HepG2 (cell line): ENCODE measurements around the gene ATG4B. TPM values are rescaled to one million over a fixed set of nuclear protein-coding genes. Genes with fewer than 3 reads are reported as not detected.

ENCODE experiments used
- HBP1 ChIP-seq: IDR thresholded peaks from 2 replicates; pipeline ENCODE4 v1.6.1; 2016; ENCODE audit warnings: low read depth, control low read depth
- IKZF4 ChIP-seq: sonication (generic); formaldehyde crosslinking; IDR thresholded peaks from 2 replicates; pipeline ENCODE4 v1.5.1; 2020; ENCODE audit warnings: borderline replicate concordance, mild to moderate bottlenecking, low read depth, missing genetic modification reagents; ENCODE audit errors: not compliant biosample characterization
- RFX3 ChIP-seq: IDR thresholded peaks from 2 replicates; pipeline ENCODE4 v1.6.1; 2016; ENCODE audit warnings: missing biosample characterization, missing genetic modification reagents
- TARDBP ChIP-seq: sonication (generic); formaldehyde crosslinking; IDR thresholded peaks from 2 replicates; pipeline ENCODE4 v1.8.0; 2022; ENCODE audit warnings: mild to moderate bottlenecking, missing genetic modification reagents
- THRA ChIP-seq: sonication (generic); formaldehyde crosslinking; IDR thresholded peaks from 2 replicates; pipeline ENCODE4 v1.4.0; 2020; ENCODE audit warnings: missing genetic modification reagents, borderline replicate concordance
- TRIM24 ChIP-seq: sonication (generic); formaldehyde crosslinking; IDR thresholded peaks from 2 replicates; pipeline ENCODE4 v1.8.0; 2022; ENCODE audit warnings: mild to moderate bottlenecking, missing genetic modification reagents
- YY1 ChIP-seq: IDR thresholded peaks from 2 replicates; pipeline ENCODE4 v1.6.1; 2011; ENCODE audit warnings: low read length, low read depth, moderate library complexity, mild to moderate bottlenecking; ENCODE audit not compliant: insufficient read depth, insufficient replicate concordance
- ZBTB44 ChIP-seq: sonication (generic); formaldehyde crosslinking; IDR thresholded peaks from 2 replicates; pipeline ENCODE4 v1.4.0; 2020; ENCODE audit warnings: missing genetic modification reagents
- ZIK1 ChIP-seq: sonication (generic); formaldehyde crosslinking; IDR thresholded peaks from 2 replicates; pipeline ENCODE4 v1.5.0; 2020; ENCODE audit warnings: mild to moderate bottlenecking, low read depth, missing genetic modification reagents, borderline replicate concordance
- ZNF318 ChIP-seq: sonication (generic); formaldehyde crosslinking; IDR thresholded peaks from 2 replicates; pipeline ENCODE4 v1.4.0; 2020; ENCODE audit warnings: mild to moderate bottlenecking, missing genetic modification reagents
- ZNF362 ChIP-seq: sonication (generic); formaldehyde crosslinking; IDR thresholded peaks from 2 replicates; pipeline ENCODE4 v1.4.0; 2020; ENCODE audit warnings: missing genetic modification reagents, mild to moderate bottlenecking, borderline replicate concordance
- ZNF460 ChIP-seq: sonication (generic); formaldehyde crosslinking; IDR thresholded peaks from 2 replicates; pipeline ENCODE4 v1.5.1; 2020; ENCODE audit warnings: missing genetic modification reagents, mild to moderate bottlenecking, borderline replicate concordance
- ZNF562 ChIP-seq: sonication (generic); formaldehyde crosslinking; IDR thresholded peaks from 2 replicates; pipeline ENCODE4 v1.8.0; 2022; ENCODE audit warnings: missing genetic modification reagents, borderline replicate concordance
- polyA plus RNA-seq, 8 experiments: library from polyadenylated mRNA; depleted of rRNA in 3 of 8; stranded (reverse) in 7 of 8; unstranded in 1 of 8; fragments of >200 nt; fragmentation: Illumina TruSeq in 4 of 8; extraction: Trizol in 4 of 8; gene quantifications; 2 replicates each; pipeline versions ENCODE4 v1.2.1 to v1.2.3, GENCODE V29; 2011 to 2016; ENCODE audit warnings: low read depth in 4 of 8, missing spikeins in 1 of 8, mixed read lengths in 1 of 8; ENCODE audit not compliant: insufficient read depth in 1 of 8
- total RNA-seq, 5 experiments: library from RNA; depleted of rRNA; stranded (reverse); fragments of >200 nt; fragmentation: Illumina TruSeq; extraction: Trizol; gene quantifications; 2 replicates each; pipeline ENCODE4 v1.2.3, GENCODE V29; 2016; ENCODE audit warnings: low read depth in 1 of 5

The ATG4B gene
- total and polyA plus RNA-seq, 2 of the 13 experiments (the other 11 are each of a cell fraction or from before 2014, with no cell fraction given) = 95.5 to 239 TPM

GRCh38 chr2:241686650-241687425, 49.3 kb downstream of the ATG4B start, which contains the start of gene DTYMK (continued):
- TF ChIP-seq THRA = peak; percentile 82; the same call in 1 of the 2 replicates
- peak; percentile 97 for TF ChIP-seq ZIK1
- TF ChIP-seq ZNF562 (CRISPR knock-in tag) = peak; percentile 67; the same call in 1 of the 2 replicates
- peak; percentile 24 for TF ChIP-seq ZNF318 (CRISPR knock-in tag)
- peak; percentile 97 for TF ChIP-seq YY1
- TF ChIP-seq IKZF4 = peak; percentile 24
- TF ChIP-seq ZNF362 = 0 out of 2 replicates have a peak, but pooled peaks have one; percentile 14
- TF ChIP-seq ZBTB44 (CRISPR knock-in tag) = 0 out of 2 replicates have a peak, but pooled peaks have one; percentile 55
- no peak for TF ChIP-seq RFX3 (CRISPR knock-in tag)
- TF ChIP-seq ZNF460 = no peak
- peak; percentile 12; the same call in 1 of the 2 replicates for TF ChIP-seq TRIM24 (CRISPR knock-in tag)
- peak; percentile 80; the same call in 1 of the 2 replicates for TF ChIP-seq TARDBP
- TF ChIP-seq HBP1 (CRISPR knock-in tag) = peak; percentile 83
